Measurements from ENCODE around the gene ASCC1.
A peak's percentile ranks its signal among the peaks of the same experiment; 100 is the strongest.
"Not testable (repeated sequence)": the region's sequence is repeated elsewhere in the genome, so short reads cannot be mapped to it uniquely, and the experiment has no call there.

ASCC1 gene

DNA sequence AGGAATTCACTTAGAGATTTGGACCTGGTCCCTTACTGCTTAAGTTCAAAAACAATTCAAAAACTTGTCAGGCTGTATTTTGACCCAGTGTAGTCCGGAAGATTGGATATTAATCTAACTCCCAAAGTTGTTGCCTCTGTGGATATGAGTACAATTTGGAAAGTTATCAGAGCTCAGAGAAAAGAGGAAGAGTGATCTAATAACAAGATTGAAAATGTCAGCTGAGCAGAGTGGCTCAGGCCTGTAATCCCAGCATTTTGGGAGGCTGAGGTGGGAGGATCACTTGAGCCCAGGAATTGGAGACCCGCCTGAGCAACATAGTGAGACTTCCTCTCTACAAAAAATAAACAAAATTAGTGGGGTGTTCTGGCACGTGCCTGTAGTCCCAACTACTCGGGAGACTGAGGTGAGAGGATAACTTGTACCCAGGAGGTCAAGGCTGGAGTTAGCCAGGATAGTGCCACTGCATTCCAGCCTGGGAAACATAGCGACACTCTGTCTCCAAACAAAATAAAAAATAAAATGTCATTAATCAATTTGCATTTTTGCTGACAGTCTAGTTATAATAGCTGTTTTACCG is 3.2 kb upstream of the ASCC1 start:
- no peak for DNase-seq

DNA sequence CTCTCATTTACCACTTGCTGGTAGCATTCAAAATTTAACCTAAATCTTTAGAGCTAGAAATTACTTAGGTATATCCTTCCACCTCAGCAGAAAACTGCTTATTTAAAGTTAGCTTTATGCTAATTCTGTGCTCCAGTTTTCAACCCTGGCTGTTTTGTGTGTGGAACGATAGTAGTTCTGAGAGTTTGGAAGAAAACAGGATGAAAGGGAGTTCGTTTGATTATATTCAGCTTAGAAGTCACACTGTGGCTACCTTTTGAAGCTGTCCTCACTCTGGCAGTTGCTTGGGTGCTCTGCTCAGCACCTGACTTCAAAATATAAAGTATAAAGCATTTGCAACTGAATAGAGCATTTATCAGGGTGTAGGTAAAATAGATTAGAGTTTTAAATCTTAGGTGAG is 2.6 kb upstream of the ASCC1 start:
- no peak for DNase-seq

GRCh38 chr10:72218325-72218724 is 2.2 kb upstream of the ASCC1 start:
- no peak for DNase-seq

- not testable (repeated sequence) for DNase-seq
These were observed 4.2 kb downstream of the ASCC1 start for GRCh38 chr10:72211832-72212231.

GRCh38 chr10:72211381-72211780 is 4.7 kb downstream of the ASCC1 start:
- DNase-seq = not testable (repeated sequence)

DNA sequence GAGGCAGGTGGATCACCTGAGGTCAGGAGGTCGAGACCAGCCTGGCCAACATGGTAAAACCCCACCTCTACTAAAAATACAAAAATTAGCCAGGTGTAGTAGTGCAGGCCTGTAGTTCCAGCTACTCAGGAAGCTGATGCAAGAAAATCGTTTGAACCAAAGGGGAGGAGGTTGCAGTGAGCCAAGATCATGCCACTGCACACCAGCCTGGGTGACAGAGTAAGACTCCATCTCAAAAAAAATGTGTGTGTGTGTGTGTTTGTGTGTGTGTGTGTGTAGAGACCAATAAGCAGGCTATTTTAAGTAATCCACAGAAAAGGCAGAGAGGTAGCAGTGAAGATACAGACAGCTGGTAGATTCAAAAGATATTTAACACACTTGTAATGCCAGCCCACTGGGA is 7.5 kb downstream of the ASCC1 start:
- DNase-seq = not testable (repeated sequence)

DNA sequence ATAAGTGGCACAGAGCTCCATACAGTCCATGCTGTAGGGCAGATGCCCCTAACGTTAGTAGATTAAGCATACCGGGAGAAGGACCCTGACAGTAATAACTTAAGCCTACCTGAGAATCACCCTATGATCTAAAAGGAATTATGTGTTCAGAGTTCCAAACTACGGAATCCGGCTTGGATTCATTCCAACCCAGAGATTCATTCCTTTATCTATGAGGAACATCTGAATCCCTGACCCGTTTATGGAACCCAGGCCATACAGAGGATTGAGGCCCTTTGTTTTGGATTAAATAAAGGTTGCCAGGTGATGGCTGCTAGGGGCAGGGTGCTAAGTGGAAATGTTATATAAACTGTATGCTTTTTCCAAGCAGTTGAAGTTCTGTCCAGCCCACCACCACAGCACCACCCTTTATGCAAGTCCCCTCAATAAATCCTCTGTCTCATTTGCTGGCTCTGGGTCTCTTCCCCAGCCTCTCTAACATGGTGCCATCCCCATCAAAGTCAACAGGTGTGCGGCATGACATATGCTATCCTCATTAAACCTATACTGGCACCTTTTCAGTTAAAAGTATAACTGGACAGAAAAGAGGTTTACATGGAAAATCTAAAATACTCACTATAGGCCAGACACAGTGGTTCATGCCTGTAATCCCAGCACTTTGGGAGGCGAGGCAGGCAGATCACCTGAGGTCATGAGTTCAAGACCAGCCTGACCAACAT is 9.4 kb downstream of the ASCC1 start:
- DNase-seq = no peak

- DNase-seq = no peak
These were observed 11.4 kb downstream of the ASCC1 start for GRCh38 chr10:72204724-72205123.

GRCh38 chr10:72204296-72204695 is 11.8 kb downstream of the ASCC1 start:
- DNase-seq = peak; percentile 52

GRCh38 chr10:72201293-72201692 is 14.8 kb downstream of the ASCC1 start:
- no peak for DNase-seq

- no peak for DNase-seq
These were observed 15.2 kb downstream of the ASCC1 start for GRCh38 chr10:72200883-72201282.

- DNase-seq = no peak
These were observed 21.1 kb downstream of the ASCC1 start for GRCh38 chr10:72194949-72195348.

DNA sequence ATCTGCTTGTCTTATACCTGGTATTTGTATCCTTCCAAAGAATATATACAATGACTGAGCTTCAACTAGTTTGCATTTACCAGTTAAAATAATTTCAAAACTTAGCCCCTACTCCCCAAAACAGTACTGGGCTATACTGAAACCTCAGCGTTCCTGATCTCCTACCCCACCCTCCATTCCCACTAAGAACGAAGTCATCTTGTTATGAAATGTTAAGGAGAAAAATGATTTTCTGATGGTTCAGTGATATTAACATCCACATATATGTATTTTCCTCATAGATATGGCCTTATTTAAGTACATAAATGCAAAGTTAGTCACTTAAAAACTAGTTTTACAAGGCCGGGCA is 29.1 kb downstream of the ASCC1 start:
- no peak for DNase-seq

GRCh38 chr10:72186258-72186981 is 29.7 kb downstream of the ASCC1 start:
- peak; percentile 50 for DNase-seq

- DNase-seq = no peak
These were observed 31.9 kb downstream of the ASCC1 start for GRCh38 chr10:72184156-72184555.

- no peak for DNase-seq
These were observed 38.6 kb downstream of the ASCC1 start for GRCh38 chr10:72177454-72177853.

- DNase-seq = no peak
These were observed 39.4 kb downstream of the ASCC1 start for GRCh38 chr10:72176701-72177100.

DNA sequence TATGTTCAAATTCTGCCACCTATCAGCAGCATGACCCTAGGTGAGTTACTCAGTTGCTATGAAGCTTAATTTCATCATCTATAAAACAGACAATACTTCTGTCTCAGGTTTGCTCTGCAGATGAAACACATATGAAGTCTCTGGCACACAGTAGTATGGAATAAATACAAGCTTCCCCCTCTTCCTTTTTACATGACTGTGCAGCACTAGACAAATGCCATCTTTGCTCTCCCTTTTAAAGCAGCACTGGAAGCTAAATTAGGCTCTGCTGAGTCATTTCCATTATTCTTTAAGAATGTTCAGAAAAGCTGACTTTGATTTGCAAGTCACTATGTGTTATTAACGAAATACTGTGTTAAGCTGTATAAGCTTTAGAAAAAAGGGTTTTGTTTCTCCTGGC is 40.9 kb downstream of the ASCC1 start:
- DNase-seq = peak; percentile 75

DNA sequence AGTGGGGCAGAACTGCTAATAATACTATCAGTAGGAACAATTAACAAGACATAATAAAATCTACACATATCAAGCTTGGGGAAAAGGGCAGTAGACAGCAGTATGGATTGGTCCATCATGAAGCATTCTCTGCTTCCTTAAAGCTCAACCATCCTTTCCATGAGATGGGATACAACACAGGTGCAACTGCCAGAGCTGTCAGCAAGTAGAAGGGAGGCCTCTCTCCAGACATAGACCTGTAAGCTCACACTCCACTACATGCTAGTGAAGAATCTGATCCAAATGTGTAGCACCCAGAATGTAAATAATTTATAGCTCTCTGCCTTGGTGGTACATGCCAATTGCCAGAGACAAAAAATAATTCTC is 41.8 kb downstream of the ASCC1 start:
- DNase-seq = no peak

DNA sequence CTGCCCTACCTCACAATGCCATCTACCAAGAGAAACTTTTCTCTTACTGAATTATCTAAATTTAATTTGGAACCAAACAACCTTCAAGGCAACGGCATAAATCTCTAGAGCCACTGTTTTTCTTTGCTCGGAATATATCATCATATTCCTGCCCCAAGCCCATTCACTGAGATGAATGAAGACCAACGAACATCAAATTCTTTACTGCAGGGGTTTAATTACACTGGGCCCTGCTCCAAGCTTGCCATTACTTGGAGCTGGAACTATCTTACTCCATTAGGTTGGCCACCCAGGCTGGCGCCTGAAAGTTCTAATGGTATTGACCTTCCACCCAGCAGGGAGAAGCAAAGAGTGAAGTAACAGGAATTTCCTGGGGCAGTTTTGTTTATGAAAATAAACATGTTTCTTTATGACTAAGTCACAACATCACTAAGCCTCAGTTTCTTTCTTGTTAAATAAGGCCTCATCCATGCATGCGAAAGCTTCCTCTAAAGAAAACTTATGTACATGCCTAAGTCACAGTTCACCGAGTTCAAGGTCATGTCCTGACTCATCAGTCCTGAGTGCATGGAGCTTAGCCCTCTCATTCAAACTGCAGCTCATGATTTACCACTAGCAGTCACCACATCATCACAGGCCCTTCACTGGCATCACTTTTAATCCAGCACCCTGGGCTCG is 42.3 kb downstream of the ASCC1 start:
- peak; percentile 30 for DNase-seq

- DNase-seq = no peak
These were observed 42.8 kb downstream of the ASCC1 start for GRCh38 chr10:72173262-72173618.

- peak; percentile 88 for DNase-seq
These were observed 44.9 kb downstream of the ASCC1 start for GRCh38 chr10:72171175-72171630.

DNA sequence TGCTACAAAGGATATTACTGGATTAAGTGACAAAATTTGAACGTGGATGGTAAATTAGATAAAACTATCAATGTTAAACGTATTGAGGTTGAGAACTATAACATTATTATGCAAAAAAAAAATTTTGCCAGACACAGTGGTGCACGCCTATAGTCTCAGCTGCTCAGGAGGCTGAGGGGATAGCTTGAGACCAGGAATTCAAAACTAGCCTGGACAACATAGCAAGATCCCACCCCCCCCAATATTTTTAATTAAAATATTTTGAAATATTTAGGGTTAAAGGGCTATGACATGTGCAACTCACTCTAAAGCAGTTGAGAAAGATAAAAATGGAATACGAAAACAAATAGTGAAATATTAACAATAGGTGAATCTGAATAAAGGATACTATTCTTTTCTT is 45.3 kb downstream of the ASCC1 start:
- DNase-seq = no peak

DNA sequence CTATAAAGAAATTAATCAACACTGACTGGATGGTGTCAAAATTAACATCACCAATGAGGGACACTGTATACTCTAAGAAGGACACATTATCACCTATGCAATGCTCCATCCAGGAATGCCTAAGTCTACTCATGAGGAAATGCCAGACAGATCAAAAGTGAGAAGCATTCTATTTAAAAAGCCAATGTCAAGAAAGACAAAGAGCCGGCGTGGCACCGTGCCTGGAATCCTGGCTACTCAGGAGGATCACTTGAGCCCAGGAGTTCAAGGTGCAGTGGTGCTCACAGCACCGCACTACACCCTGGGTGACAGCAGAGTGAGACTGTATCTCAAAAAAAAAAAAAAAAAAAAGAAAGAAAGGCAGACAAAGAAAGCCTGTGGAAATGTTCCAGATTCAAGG is 45.8 kb downstream of the ASCC1 start:
- DNase-seq = peak; percentile 10
